ENCODE data around the gene C7.

Gene C7

DNA sequence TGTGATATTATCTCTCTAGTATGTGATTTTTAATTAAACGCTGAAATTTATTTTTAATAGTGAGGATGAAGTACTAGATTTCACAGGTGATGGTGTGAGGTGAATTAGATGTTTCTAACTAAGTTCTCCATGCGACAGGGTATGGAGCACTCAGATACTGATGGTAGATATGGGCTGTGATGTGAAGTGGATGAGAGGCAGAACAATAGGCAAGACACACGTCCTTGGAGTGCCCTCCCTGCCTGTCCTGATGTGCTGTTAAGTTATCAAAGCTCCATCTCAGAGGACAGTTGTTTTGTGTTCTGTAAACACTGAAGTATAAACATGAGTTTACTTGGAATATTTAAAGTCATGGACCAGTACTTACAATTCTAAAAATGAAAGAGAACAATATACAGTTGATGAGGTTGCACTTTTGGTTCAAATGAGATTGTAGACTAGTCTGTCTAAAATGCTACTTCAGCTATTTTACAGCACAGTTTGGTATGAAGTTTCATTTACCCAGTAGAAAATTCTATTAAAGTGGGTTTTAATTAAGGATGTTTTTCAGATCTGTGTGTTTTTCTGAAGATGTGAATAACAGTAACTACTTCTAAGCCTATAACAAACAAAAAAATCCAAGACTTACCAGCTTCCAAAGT lies 64.2 kb downstream of the C7 start:
- no peak for TF ChIP-seq ZNF843 (tag by site-specific recombination; IDR thresholded peaks at IDR 0.05)
- TF ChIP-seq ZNF777 (tag by site-specific recombination; IDR thresholded peaks at IDR 0.05; ENCODE audit: borderline replicate concordance), result no peak
- no peak for TF ChIP-seq PRDM10 (tag by site-specific recombination; IDR thresholded peaks at IDR 0.05)
- no peak for TF ChIP-seq ZNF114 (tag by site-specific recombination; IDR thresholded peaks at IDR 0.05)
- no peak for TF ChIP-seq ZNF248 (tag by site-specific recombination; IDR thresholded peaks at IDR 0.05)
- TF ChIP-seq ZNF670 (tag by site-specific recombination; IDR thresholded peaks at IDR 0.05; ENCODE audit: low read depth), result no peak
- no peak for TF ChIP-seq ZNF548 (tag by site-specific recombination; IDR thresholded peaks at IDR 0.05)
- no peak for TF ChIP-seq ZNF521 (tag by site-specific recombination; IDR thresholded peaks at IDR 0.05)
- TF ChIP-seq ZNF155 (tag by site-specific recombination; IDR thresholded peaks at IDR 0.05), result no peak
- no peak for TF ChIP-seq ZBTB17 (tag by site-specific recombination; IDR thresholded peaks at IDR 0.05)
- no peak for TF ChIP-seq ZBTB8A (tag by site-specific recombination; IDR thresholded peaks at IDR 0.05)
- TF ChIP-seq ZNF112 (tag by site-specific recombination; IDR thresholded peaks at IDR 0.05), result no peak
- TF ChIP-seq, protein P1, sequence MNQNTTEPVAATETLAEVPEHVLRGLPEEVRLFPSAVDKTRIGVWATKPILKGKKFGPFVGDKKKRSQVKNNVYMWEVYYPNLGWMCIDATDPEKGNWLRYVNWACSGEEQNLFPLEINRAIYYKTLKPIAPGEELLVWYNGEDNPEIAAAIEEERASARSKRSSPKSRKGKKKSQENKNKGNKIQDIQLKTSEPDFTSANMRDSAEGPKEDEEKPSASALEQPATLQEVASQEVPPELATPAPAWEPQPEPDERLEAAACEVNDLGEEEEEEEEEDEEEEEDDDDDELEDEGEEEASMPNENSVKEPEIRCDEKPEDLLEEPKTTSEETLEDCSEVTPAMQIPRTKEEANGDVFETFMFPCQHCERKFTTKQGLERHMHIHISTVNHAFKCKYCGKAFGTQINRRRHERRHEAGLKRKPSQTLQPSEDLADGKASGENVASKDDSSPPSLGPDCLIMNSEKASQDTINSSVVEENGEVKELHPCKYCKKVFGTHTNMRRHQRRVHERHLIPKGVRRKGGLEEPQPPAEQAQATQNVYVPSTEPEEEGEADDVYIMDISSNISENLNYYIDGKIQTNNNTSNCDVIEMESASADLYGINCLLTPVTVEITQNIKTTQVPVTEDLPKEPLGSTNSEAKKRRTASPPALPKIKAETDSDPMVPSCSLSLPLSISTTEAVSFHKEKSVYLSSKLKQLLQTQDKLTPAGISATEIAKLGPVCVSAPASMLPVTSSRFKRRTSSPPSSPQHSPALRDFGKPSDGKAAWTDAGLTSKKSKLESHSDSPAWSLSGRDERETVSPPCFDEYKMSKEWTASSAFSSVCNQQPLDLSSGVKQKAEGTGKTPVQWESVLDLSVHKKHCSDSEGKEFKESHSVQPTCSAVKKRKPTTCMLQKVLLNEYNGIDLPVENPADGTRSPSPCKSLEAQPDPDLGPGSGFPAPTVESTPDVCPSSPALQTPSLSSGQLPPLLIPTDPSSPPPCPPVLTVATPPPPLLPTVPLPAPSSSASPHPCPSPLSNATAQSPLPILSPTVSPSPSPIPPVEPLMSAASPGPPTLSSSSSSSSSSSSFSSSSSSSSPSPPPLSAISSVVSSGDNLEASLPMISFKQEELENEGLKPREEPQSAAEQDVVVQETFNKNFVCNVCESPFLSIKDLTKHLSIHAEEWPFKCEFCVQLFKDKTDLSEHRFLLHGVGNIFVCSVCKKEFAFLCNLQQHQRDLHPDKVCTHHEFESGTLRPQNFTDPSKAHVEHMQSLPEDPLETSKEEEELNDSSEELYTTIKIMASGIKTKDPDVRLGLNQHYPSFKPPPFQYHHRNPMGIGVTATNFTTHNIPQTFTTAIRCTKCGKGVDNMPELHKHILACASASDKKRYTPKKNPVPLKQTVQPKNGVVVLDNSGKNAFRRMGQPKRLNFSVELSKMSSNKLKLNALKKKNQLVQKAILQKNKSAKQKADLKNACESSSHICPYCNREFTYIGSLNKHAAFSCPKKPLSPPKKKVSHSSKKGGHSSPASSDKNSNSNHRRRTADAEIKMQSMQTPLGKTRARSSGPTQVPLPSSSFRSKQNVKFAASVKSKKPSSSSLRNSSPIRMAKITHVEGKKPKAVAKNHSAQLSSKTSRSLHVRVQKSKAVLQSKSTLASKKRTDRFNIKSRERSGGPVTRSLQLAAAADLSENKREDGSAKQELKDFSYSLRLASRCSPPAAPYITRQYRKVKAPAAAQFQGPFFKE (tag by site-specific recombination; IDR thresholded peaks at IDR 0.05; ENCODE audit: borderline replicate concordance), result no peak
- no peak for TF ChIP-seq ZNF48 (tag by site-specific recombination; IDR thresholded peaks at IDR 0.05)
- no peak overlapping the region for H3K4me3 ChIP-seq (ENCODE audit: low read depth, low read length)
- ChIA-PET CTCF (no interaction called here), POLR2A (no interaction called here)
- no peak overlapping the region for H3K27ac ChIP-seq (ENCODE audit: extremely low read depth, low read depth, low read length)
- no peaks in the 10 kb centered on the region for H3K9me3 ChIP-seq (ENCODE audit: control insufficient read depth, insufficient read depth, low read depth, low read length)
- H3K4me1 ChIP-seq (ENCODE audit: control insufficient read depth, insufficient read depth, low read length), result no peaks in the 10 kb centered on the region
- H3K36me3 ChIP-seq (ENCODE audit: control insufficient read depth in 2 of 2, insufficient read depth in 1 of 2, low read length in 2 of 2), result no peaks in the 10 kb centered on the region

DNA sequence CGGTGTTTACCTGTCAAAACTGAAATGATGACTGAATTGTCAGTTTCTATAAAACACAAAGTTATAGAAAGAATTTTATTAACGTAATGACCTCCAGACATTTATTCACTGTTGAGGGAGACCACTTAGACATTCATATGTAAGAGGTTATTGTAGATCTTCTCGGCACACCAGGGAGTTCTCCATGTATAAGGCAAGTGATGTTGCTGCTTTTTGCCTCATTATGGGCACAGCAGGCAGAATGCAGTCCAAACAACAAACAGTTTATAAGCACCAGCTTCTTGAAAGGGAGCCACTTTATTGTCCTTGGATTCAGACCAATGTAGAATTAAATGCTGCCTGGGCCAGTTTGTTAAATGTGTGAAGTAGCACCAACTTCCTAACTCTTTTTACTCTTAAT lies 66.7 kb downstream of the C7 start:
- Histone ChIP-seq H3K27ac (ENCODE audit: extremely low read depth, low read depth, low read length) (no peak overlapping the region), H3K9me3 (ENCODE audit: control insufficient read depth, insufficient read depth, low read depth, low read length) (no peaks in the 10 kb centered on the region), H3K4me1 (ENCODE audit: control insufficient read depth, insufficient read depth, low read length) (no peaks in the 10 kb centered on the region), H3K36me3 (ENCODE audit: control insufficient read depth in 2 of 2, insufficient read depth in 1 of 2, low read length in 2 of 2) (no peaks in the 10 kb centered on the region), H3K4me3 (ENCODE audit: low read depth, low read length) (no peak overlapping the region)
- ChIA-PET CTCF (no interaction called here), POLR2A (no interaction called here)
- TF ChIP-seq ZNF280D (tag by site-specific recombination; IDR thresholded peaks at IDR 0.05) (no peak), ZNF76 (tag by site-specific recombination; IDR thresholded peaks at IDR 0.05; ENCODE audit: borderline replicate concordance, low read depth) (no peak), REPIN1 (tag by site-specific recombination; IDR thresholded peaks at IDR 0.05; ENCODE audit: low read depth) (no peak), ZNF664 (tag by site-specific recombination; IDR thresholded peaks at IDR 0.05) (no peak), ZNF223 (tag by site-specific recombination; IDR thresholded peaks at IDR 0.05) (no peak), GLI2 (tag by site-specific recombination; IDR thresholded peaks at IDR 0.05; ENCODE audit: borderline replicate concordance, low read depth) (no peak), ZNF266 (tag by site-specific recombination; IDR thresholded peaks at IDR 0.05; ENCODE audit: low read depth) (no peak), ZNF785 (tag by site-specific recombination; IDR thresholded peaks at IDR 0.05) (no peak)
- TF ChIP-seq, protein P2, sequence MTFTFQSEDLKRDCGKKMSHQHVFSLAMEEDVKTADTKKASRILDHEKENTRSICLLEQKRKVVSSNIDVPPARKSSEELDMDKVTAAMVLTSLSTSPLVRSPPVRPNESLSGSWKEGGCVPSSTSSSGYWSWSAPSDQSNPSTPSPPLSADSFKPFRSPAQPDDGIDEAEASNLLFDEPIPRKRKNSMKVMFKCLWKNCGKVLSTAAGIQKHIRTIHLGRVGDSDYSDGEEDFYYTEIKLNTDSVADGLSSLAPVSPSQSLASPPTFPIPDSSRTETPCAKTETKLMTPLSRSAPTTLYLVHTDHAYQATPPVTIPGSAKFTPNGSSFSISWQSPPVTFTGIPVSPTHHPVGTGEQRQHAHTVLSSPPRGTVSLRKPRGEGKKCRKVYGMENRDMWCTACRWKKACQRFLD (tag by site-specific recombination; IDR thresholded peaks at IDR 0.05), result no peak
